ENCODE data around the gene OLFML2A.
"Not testable (repeated sequence)": the region's sequence is repeated elsewhere in the genome, so short reads cannot be mapped to it uniquely, and the experiment has no call there.

Gene OLFML2A

GRCh38 chr9:124776954-124777648 lies at the start of gene OLFML2A:
Gene OLFML2A (plus strand): TSS chr9:124777133. CDS start chr9:124777271, 138 bp downstream.
- DNase-seq (ENCODE audit: low read depth in 3 of 3), result peak in 1 of 3 donors; percentile 8

GRCh38 chr9:124730772-124731171 lies 46.2 kb upstream of the OLFML2A start:
- no peak for DNase-seq (ENCODE audit: low read depth in 3 of 3)

- no peak for DNase-seq (ENCODE audit: low read depth in 3 of 3)
These were observed 42.8 kb upstream of the OLFML2A start for GRCh38 chr9:124733964-124734740.

- not testable (repeated sequence) for DNase-seq (ENCODE audit: low read depth in 3 of 3)
These were observed 42.2 kb upstream of the OLFML2A start for GRCh38 chr9:124734741-124735083.

GRCh38 chr9:124735121-124735520 lies 41.8 kb upstream of the OLFML2A start:
- DNase-seq (ENCODE audit: low read depth in 3 of 3), result no peak

- not testable (repeated sequence) for DNase-seq (ENCODE audit: low read depth in 3 of 3)
These were observed 38.9 kb upstream of the OLFML2A start for GRCh38 chr9:124738075-124738474.

- DNase-seq (ENCODE audit: low read depth in 3 of 3), result no peak
These were observed 37.6 kb upstream of the OLFML2A start for GRCh38 chr9:124739360-124739759.

GRCh38 chr9:124741149-124741548 lies 35.8 kb upstream of the OLFML2A start:
- no peak for DNase-seq (ENCODE audit: low read depth in 3 of 3)

GRCh38 chr9:124741662-124742061 lies 35.3 kb upstream of the OLFML2A start:
- DNase-seq (ENCODE audit: low read depth in 3 of 3), result no peak

GRCh38 chr9:124742940-124743339 lies 34.0 kb upstream of the OLFML2A start:
- DNase-seq (ENCODE audit: low read depth in 3 of 3), result no peak

GRCh38 chr9:124743686-124744348 lies 33.1 kb upstream of the OLFML2A start:
- DNase-seq (ENCODE audit: low read depth in 3 of 3), result no peak

- DNase-seq (ENCODE audit: low read depth in 3 of 3), result no peak
These were observed 29.9 kb upstream of the OLFML2A start for GRCh38 chr9:124747065-124747464.

GRCh38 chr9:124749284-124749683 lies 27.6 kb upstream of the OLFML2A start:
- no peak for DNase-seq (ENCODE audit: low read depth in 3 of 3)

- DNase-seq (ENCODE audit: low read depth in 3 of 3), result no peak
These were observed 27.2 kb upstream of the OLFML2A start for GRCh38 chr9:124749781-124750180.

GRCh38 chr9:124752967-124753366 lies 24.0 kb upstream of the OLFML2A start:
- DNase-seq (ENCODE audit: low read depth in 3 of 3), result no peak

- DNase-seq (ENCODE audit: low read depth in 3 of 3), result no peak
These were observed 22.6 kb upstream of the OLFML2A start for GRCh38 chr9:124754289-124754688.

GRCh38 chr9:124755061-124755460 lies 21.9 kb upstream of the OLFML2A start:
- no peak for DNase-seq (ENCODE audit: low read depth in 3 of 3)

GRCh38 chr9:124756011-124756410 lies 20.9 kb upstream of the OLFML2A start:
- DNase-seq (ENCODE audit: low read depth in 3 of 3), result no peak

GRCh38 chr9:124757616-124758015 lies 19.3 kb upstream of the OLFML2A start:
- no peak for DNase-seq (ENCODE audit: low read depth in 3 of 3)

GRCh38 chr9:124758061-124758460 lies 18.9 kb upstream of the OLFML2A start:
- DNase-seq (ENCODE audit: low read depth in 3 of 3), result no peak

- DNase-seq (ENCODE audit: low read depth in 3 of 3), result no peak
These were observed 18.2 kb upstream of the OLFML2A start for GRCh38 chr9:124758691-124759090.

GRCh38 chr9:124759327-124759726 lies 17.6 kb upstream of the OLFML2A start:
- DNase-seq (ENCODE audit: low read depth in 3 of 3), result no peak

- no peak for DNase-seq (ENCODE audit: low read depth in 3 of 3)
These were observed 16.2 kb upstream of the OLFML2A start for GRCh38 chr9:124760719-124761118.
